ENCODE results near the gene TFDP1.
"Not testable (repeated sequence)": the region's sequence is repeated elsewhere in the genome, so short reads cannot be mapped to it uniquely, and the experiment has no call there.

TFDP1 gene

DNA sequence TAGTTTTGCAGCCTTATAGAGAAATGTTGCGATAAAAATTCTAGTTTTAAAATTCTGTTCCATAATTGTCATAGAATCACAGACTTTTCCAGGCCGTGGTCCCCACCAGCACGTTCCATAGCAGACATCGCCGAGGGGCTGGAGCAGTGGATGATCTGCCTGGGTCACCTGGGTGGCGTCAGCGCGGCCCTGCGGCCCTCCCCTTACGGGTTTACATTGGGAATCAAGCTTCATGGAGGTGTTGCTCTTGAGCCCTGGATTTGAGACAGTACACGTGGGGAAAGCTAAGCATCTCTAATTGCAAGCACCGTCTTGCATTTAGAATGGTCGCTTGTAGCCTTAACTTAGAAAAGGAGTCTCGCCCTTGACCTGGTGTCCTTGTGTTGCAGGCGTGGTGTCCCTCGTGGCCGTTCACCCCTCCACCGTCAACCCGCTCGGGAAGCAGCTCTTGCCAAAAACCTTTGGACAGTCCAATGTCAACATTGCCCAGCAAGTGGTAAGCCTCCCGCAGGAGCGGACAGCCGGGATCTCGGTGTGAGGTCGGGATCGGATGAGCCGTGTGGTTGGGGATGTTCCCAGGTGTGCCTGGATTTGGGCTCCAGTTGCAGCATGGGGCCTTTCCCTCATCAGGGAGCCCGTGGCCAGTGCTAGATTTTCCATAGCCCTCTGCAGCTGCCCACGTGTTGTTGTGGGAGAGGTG is 38.4 kb downstream of the TFDP1 start:
- Histone ChIP-seq H3K9me2 (replicated peaks; ENCODE audit: insufficient read depth, low read length) (no peaks in the 10 kb centered on the region), H3F3A (ENCODE audit: insufficient read depth) (no peaks in the 10 kb centered on the region), H3K36me3 (ENCODE audit: low read length) (peaks cover 15% of the 10 kb centered on the region; the same call in 1 of the 2 replicates), H3K4me2 (ENCODE audit: low read depth, low read length, poor library complexity, severe bottlenecking) (no peak overlapping the region), H4K20me1 (ENCODE audit: low read depth, low read length) (peaks cover 9% of the 10 kb centered on the region), H3K27me3 (ENCODE audit: low read length) (no peaks in the 10 kb centered on the region), H3K9ac (ENCODE audit: low read length) (no peak overlapping the region), H2AFZ (ENCODE audit: low read depth, low read length, severe bottlenecking) (no peak overlapping the region), H3K4me3 (ENCODE audit: insufficient read depth, low read length, poor library complexity, severe bottlenecking) (no peak overlapping the region), H3K9me3 (ENCODE audit: insufficient read depth, low read length) (no peaks in the 10 kb centered on the region), H3K27ac (ENCODE audit: low read depth, low read length) (no peak overlapping the region), H3K79me2 (ENCODE audit: insufficient read depth, low read length) (peaks cover 81% of the 10 kb centered on the region)
- TF ChIP-seq, protein P1, sequence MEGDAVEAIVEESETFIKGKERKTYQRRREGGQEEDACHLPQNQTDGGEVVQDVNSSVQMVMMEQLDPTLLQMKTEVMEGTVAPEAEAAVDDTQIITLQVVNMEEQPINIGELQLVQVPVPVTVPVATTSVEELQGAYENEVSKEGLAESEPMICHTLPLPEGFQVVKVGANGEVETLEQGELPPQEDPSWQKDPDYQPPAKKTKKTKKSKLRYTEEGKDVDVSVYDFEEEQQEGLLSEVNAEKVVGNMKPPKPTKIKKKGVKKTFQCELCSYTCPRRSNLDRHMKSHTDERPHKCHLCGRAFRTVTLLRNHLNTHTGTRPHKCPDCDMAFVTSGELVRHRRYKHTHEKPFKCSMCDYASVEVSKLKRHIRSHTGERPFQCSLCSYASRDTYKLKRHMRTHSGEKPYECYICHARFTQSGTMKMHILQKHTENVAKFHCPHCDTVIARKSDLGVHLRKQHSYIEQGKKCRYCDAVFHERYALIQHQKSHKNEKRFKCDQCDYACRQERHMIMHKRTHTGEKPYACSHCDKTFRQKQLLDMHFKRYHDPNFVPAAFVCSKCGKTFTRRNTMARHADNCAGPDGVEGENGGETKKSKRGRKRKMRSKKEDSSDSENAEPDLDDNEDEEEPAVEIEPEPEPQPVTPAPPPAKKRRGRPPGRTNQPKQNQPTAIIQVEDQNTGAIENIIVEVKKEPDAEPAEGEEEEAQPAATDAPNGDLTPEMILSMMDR (IDR thresholded peaks at IDR 0.05; ENCODE audit: insufficient read depth, low read length, poor library complexity, severe bottlenecking), result no peak
- TF ChIP-seq EZH2phosphoT487 (conservative IDR thresholded peaks at IDR 0.05; ENCODE audit: low read length), result no peak

DNA sequence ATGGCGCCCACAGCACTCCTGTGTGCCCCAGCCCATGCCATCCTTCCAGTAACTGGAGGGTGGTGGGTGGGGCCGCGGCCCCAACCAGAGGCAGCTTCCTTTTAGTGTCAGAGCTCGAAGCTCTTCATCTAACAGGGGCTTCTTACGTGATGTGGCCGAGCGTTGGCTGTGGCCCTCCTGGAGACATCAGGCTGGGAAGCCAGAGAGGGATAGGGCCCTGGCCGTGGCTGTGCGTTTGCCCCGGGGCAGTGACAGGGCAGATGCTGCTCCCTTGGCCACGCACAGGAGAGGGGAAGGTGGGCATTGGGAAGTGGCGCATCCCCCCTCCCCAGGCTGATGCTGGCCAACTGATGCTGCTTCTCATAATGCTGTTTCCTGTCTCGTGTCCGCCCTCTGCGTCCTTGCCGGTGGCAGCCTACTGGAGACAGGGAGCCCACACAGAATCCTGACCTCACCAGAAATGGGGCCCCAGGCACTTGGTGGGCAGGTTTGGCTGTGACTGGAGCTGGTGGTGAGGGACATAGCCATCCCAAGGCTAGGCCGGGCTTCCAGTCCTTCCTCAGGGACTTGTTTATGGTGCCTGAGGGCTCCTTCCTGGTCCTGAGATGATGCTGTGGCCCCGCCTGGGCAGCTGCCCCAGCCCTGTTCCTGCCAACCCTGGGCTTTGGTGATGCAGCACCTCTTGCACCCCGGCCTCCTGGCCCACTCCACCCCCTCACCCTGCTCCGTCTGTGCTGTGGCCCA is 39.1 kb downstream of the TFDP1 start:
- Histone ChIP-seq H3K9ac (ENCODE audit: low read length) (no peak overlapping the region), H3K4me2 (ENCODE audit: low read depth, low read length, poor library complexity, severe bottlenecking) (no peak overlapping the region), H3F3A (ENCODE audit: insufficient read depth) (no peaks in the 10 kb centered on the region), H2AFZ (ENCODE audit: low read depth, low read length, severe bottlenecking) (no peak overlapping the region), H3K27ac (ENCODE audit: low read depth, low read length) (no peak overlapping the region), H3K27me3 (ENCODE audit: low read length) (no peaks in the 10 kb centered on the region), H3K79me2 (ENCODE audit: insufficient read depth, low read length) (peaks cover 81% of the 10 kb centered on the region), H3K36me3 (ENCODE audit: low read length) (peaks cover 15% of the 10 kb centered on the region; the same call in 1 of the 2 replicates), H3K4me3 (ENCODE audit: insufficient read depth, low read length, poor library complexity, severe bottlenecking) (no peak overlapping the region), H3K9me2 (replicated peaks; ENCODE audit: insufficient read depth, low read length) (no peaks in the 10 kb centered on the region), H3K9me3 (ENCODE audit: insufficient read depth, low read length) (no peaks in the 10 kb centered on the region), H4K20me1 (ENCODE audit: low read depth, low read length) (peaks cover 8% of the 10 kb centered on the region)
- TF ChIP-seq, protein P1 (IDR thresholded peaks at IDR 0.05; ENCODE audit: insufficient read depth, low read length, poor library complexity, severe bottlenecking), result no peak
- no peak for TF ChIP-seq EZH2phosphoT487 (conservative IDR thresholded peaks at IDR 0.05; ENCODE audit: low read length)

DNA sequence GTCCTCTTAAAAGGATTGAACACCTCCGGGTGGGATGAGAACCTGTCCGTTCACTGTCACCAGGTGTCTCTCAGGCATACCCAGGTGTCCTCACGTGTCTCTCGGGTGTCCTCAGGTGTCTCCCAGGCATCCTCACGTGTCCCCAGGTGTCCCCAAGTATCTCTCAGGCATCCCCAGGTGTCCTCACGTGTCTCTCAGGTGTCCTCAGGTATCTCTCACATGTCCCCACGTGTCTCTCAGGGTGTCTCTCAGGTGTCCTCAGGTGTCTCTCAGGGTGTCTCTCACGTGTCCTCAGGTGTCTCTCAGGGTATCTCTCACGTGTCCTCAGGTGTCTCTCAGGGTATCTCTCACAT is 39.7 kb downstream of the TFDP1 start:
- peaks cover 8% of the 10 kb centered on the region for H4K20me1 ChIP-seq (ENCODE audit: low read depth, low read length)
- no peak overlapping the region for H3K27ac ChIP-seq (ENCODE audit: low read depth, low read length)
- no peak overlapping the region for H2AFZ ChIP-seq (ENCODE audit: low read depth, low read length, severe bottlenecking)
- H3K36me3 ChIP-seq (ENCODE audit: low read length), result peaks cover 15% of the 10 kb centered on the region; the same call in 1 of the 2 replicates
- H3K9me3 ChIP-seq (ENCODE audit: insufficient read depth, low read length), result no peaks in the 10 kb centered on the region
- TF ChIP-seq, protein P1 (IDR thresholded peaks at IDR 0.05; ENCODE audit: insufficient read depth, low read length, poor library complexity, severe bottlenecking), result no peak
- no peak for TF ChIP-seq EZH2phosphoT487 (conservative IDR thresholded peaks at IDR 0.05; ENCODE audit: low read length)
- H3K4me3 ChIP-seq (ENCODE audit: insufficient read depth, low read length, poor library complexity, severe bottlenecking), result no peak overlapping the region
- H3K4me2 ChIP-seq (ENCODE audit: low read depth, low read length, poor library complexity, severe bottlenecking), result no peak overlapping the region
- H3K9me2 ChIP-seq (replicated peaks; ENCODE audit: insufficient read depth, low read length), result no peaks in the 10 kb centered on the region
- no peak overlapping the region for H3K9ac ChIP-seq (ENCODE audit: low read length)
- H3K27me3 ChIP-seq (ENCODE audit: low read length), result no peaks in the 10 kb centered on the region
- no peaks in the 10 kb centered on the region for H3F3A ChIP-seq (ENCODE audit: insufficient read depth)
- peaks cover 81% of the 10 kb centered on the region for H3K79me2 ChIP-seq (ENCODE audit: insufficient read depth, low read length)

DNA sequence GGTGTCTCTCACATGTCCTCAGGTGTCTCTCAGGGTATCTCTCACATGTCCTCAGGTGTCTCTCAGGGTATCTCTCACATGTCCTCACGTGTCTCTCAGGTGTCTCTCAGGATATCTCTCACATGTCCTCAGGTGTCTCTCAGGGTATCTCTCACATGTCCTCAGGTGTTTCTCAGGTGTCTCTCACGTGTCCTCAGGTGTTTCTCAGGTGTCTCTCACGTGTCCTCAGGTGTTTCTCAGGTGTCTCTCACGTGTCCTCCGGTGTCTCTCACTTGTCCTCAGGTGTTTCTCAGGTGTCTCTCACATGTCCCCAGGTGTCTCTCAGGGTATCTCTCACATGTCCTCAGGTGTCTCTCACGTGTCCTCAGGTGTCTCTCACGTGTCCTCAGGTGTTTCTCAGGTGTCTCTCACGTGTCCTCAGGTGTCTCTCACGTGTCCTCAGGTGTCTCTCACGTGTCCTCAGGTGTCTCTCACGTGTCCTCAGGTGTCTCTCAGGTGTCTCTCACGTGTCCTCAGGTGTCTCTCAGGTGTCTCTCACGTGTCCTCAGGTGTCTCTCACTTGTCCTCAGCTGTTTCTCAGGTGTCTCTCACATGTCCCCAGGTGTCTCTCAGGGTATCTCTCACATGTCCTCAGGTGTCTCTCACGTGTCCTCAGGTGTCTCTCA is 40.2 kb downstream of the TFDP1 start:
- H4K20me1 ChIP-seq (ENCODE audit: low read depth, low read length), result not testable (repeated sequence)
- H3K36me3 ChIP-seq (ENCODE audit: low read length), result peaks cover 15% of the 10 kb centered on the region; the same call in 1 of the 2 replicates

More for the DNA sequence above, 40.2 kb downstream of the TFDP1 start:
- H3K27ac ChIP-seq (ENCODE audit: low read depth, low read length); H3K9ac ChIP-seq (ENCODE audit: low read length); H3K9me3 ChIP-seq (ENCODE audit: insufficient read depth, low read length); H3K27me3 ChIP-seq (ENCODE audit: low read length); H3K9me2 ChIP-seq (replicated peaks; ENCODE audit: insufficient read depth, low read length); H3K4me3 ChIP-seq (ENCODE audit: insufficient read depth, low read length, poor library complexity, severe bottlenecking); H3K4me2 ChIP-seq (ENCODE audit: low read depth, low read length, poor library complexity, severe bottlenecking); H3F3A ChIP-seq (ENCODE audit: insufficient read depth); H2AFZ ChIP-seq (ENCODE audit: low read depth, low read length, severe bottlenecking): not testable (repeated sequence)
- H3K79me2 ChIP-seq (ENCODE audit: insufficient read depth, low read length), result peaks cover 82% of the 10 kb centered on the region
